ENCODE data around the gene RGS11. TPM values are rescaled to one million over a fixed set of nuclear protein-coding genes. Genes with fewer than 3 reads are reported as not detected.

The RGS11 gene
- 16.4 TPM for total RNA-seq
- long read RNA-seq, transcript RGS11-204 (17 exons, 2,390 nt) = major isoform, 5 of 36 reads
- long read RNA-seq, partial matches to known transcripts = 12 of 36 reads
- long read RNA-seq, other reads (novel, unspliced or antisense) = 16 of 36 reads

GRCh38 chr16:275786-276232, at the start of gene RGS11:
Gene RGS11 (minus strand): TSS chr16:275944. CDS start chr16:275911, 33 bp downstream.
- peak within 1 kb of the TSS; percentile 75 for H3K4me3 ChIP-seq
- H3K36me3 ChIP-seq = no peaks in the 10 kb centered on the region
- H3K4me1 ChIP-seq = peaks cover 32% of the 10 kb centered on the region
- peaks cover 20% of the 10 kb centered on the region for H3K27me3 ChIP-seq (ENCODE audit: low read depth)
- intact Hi-C loops (cut with micrococcal nuclease) = no loop called here
- no peak for DNase-seq
- no peak for TF ChIP-seq CTCF (IDR thresholded peaks at IDR 0.05; ENCODE audit: borderline replicate concordance)
- H3K27ac ChIP-seq (replicated peaks) = no peak within 1 kb of the TSS
- H3K9me3 ChIP-seq (replicated peaks) = no peaks in the 10 kb centered on the region

GRCh38 chr16:324451-325334, 48.9 kb upstream of the RGS11 start:
- no peaks in the 10 kb centered on the region for H3K36me3 ChIP-seq
- H3K27ac ChIP-seq (replicated peaks) = peak overlapping the region; percentile 59
- TF ChIP-seq CTCF (IDR thresholded peaks at IDR 0.05; ENCODE audit: borderline replicate concordance) = no peak
- intact Hi-C loops (cut with micrococcal nuclease) = no loop called here
- peaks cover 37% of the 10 kb centered on the region for H3K4me1 ChIP-seq
- peak overlapping the region; percentile 48 for H3K4me3 ChIP-seq
- H3K27me3 ChIP-seq (ENCODE audit: low read depth) = no peaks in the 10 kb centered on the region
- no peaks in the 10 kb centered on the region for H3K9me3 ChIP-seq (replicated peaks)
- peak; percentile 33 for DNase-seq

GRCh38 chr16:324201-324450, 48.4 kb upstream of the RGS11 start:
- no peak for DNase-seq
- no peak for TF ChIP-seq CTCF (IDR thresholded peaks at IDR 0.05; ENCODE audit: borderline replicate concordance)

GRCh38 chr16:322476-323143, 46.9 kb upstream of the RGS11 start:
- no peak for DNase-seq
- peaks cover 29% of the 10 kb centered on the region for H3K4me1 ChIP-seq

More at GRCh38 chr16:324201-324450, 48.4 kb upstream of the RGS11 start:
- Histone ChIP-seq H3K27ac (replicated peaks) (no peak overlapping the region), H3K4me3 (no peak overlapping the region), H3K27me3 (ENCODE audit: low read depth) (no peaks in the 10 kb centered on the region), H3K36me3 (peaks cover 2% of the 10 kb centered on the region), H3K4me1 (peaks cover 37% of the 10 kb centered on the region), H3K9me3 (replicated peaks) (no peaks in the 10 kb centered on the region)
- intact Hi-C loops (cut with micrococcal nuclease) = no loop called here

More at GRCh38 chr16:322476-323143, 46.9 kb upstream of the RGS11 start:
- H3K36me3 ChIP-seq = peaks cover 12% of the 10 kb centered on the region
- H3K27ac ChIP-seq (replicated peaks) = no peak overlapping the region
- no peaks in the 10 kb centered on the region for H3K27me3 ChIP-seq (ENCODE audit: low read depth)
- no peak overlapping the region for H3K4me3 ChIP-seq
- intact Hi-C loops (cut with micrococcal nuclease) = no loop called here
- no peaks in the 10 kb centered on the region for H3K9me3 ChIP-seq (replicated peaks)
- no peak for TF ChIP-seq CTCF (IDR thresholded peaks at IDR 0.05; ENCODE audit: borderline replicate concordance)

Data from left ventricle myocardium inferior (tissue), 1 donor.